ENCODE measurements around the gene RBM5.

The RBM5 gene

GRCh38 chr3:50125541-50126286 is 37.0 kb downstream of the RBM5 start:
- TF ChIP-seq LEF1 (IDR thresholded peaks at IDR 0.05; ENCODE audit: borderline replicate concordance) (no peak), NFRKB (IDR thresholded peaks at IDR 0.05) (no peak), SUZ12 (IDR thresholded peaks at IDR 0.05) (no peak), FOXK2 (IDR thresholded peaks at IDR 0.05) (no peak), TARDBP (IDR thresholded peaks at IDR 0.05) (no peak), PKNOX1 (IDR thresholded peaks at IDR 0.05) (no peak), ZNF384 (IDR thresholded peaks at IDR 0.05) (no peak), SP1 (IDR thresholded peaks at IDR 0.05) (no peak), BHLHE40 (IDR thresholded peaks at IDR 0.05; ENCODE audit: borderline replicate concordance) (no peak), FOXA1 (IDR thresholded peaks at IDR 0.05) (no peak), CTBP1 (IDR thresholded peaks at IDR 0.05; ENCODE audit: borderline replicate concordance) (no peak), ARNT (IDR thresholded peaks at IDR 0.05) (no peak), ELF4 (IDR thresholded peaks at IDR 0.05) (no peak), L3MBTL2 (conservative IDR thresholded peaks at IDR 0.05) (no peak), FOXM1 (IDR thresholded peaks at IDR 0.05; ENCODE audit: borderline replicate concordance) (no peak), HDGF (IDR thresholded peaks at IDR 0.05; ENCODE audit: borderline replicate concordance) (no peak)
- no peak for DNase-seq (ENCODE audit: extremely low spot score)
- ChIA-PET CTCF (interaction anchor here (1.1 to 1.3 kb wide), 2 partner anchors 69 to 121 kb away, joined by 3 to 6 read pairs; no protein-coding TSS in a partner anchor), POLR2A (interaction anchor here (1.0 to 1.4 kb wide), 3 partner anchors 11 to 29 kb away, joined by 3 to 4 read pairs (median 4); no protein-coding TSS in a partner anchor)

- ChIA-PET CTCF (interaction anchor here (1.1 kb wide), 1 partner anchor 120 kb away, joined by 3 read pairs; no protein-coding TSS in a partner anchor), POLR2A (interaction anchor here (1.0 to 1.3 kb wide), 2 partner anchors 10 to 24 kb away, joined by 3 to 4 read pairs; no protein-coding TSS in a partner anchor)
- no peak for TF ChIP-seq LEF1 (IDR thresholded peaks at IDR 0.05; ENCODE audit: borderline replicate concordance)
- TF ChIP-seq CTBP1 (IDR thresholded peaks at IDR 0.05; ENCODE audit: borderline replicate concordance), result no peak
- no peak for TF ChIP-seq L3MBTL2 (conservative IDR thresholded peaks at IDR 0.05)
- TF ChIP-seq TARDBP (IDR thresholded peaks at IDR 0.05), result no peak
- no peak for TF ChIP-seq HDGF (IDR thresholded peaks at IDR 0.05; ENCODE audit: borderline replicate concordance)
- no peak for TF ChIP-seq FOXA1 (IDR thresholded peaks at IDR 0.05)
- TF ChIP-seq FOXK2 (IDR thresholded peaks at IDR 0.05), result no peak
- TF ChIP-seq ARNT (IDR thresholded peaks at IDR 0.05), result no peak
- TF ChIP-seq NFRKB (IDR thresholded peaks at IDR 0.05), result no peak
- TF ChIP-seq ZNF384 (IDR thresholded peaks at IDR 0.05), result no peak
- TF ChIP-seq SP1 (IDR thresholded peaks at IDR 0.05), result no peak
- TF ChIP-seq FOXM1 (IDR thresholded peaks at IDR 0.05; ENCODE audit: borderline replicate concordance), result no peak
- TF ChIP-seq SUZ12 (IDR thresholded peaks at IDR 0.05), result no peak
- no peak for TF ChIP-seq BHLHE40 (IDR thresholded peaks at IDR 0.05; ENCODE audit: borderline replicate concordance)
- no peak for DNase-seq (ENCODE audit: extremely low spot score)
These were observed 37.8 kb downstream of the RBM5 start for GRCh38 chr3:50126287-50127211.

- ChIA-PET CTCF (interaction anchor here (0.8 kb wide), 1 partner anchor 11 kb away, joined by 3 read pairs; no protein-coding TSS in a partner anchor), POLR2A (no interaction called here)
- TF ChIP-seq HDGF (IDR thresholded peaks at IDR 0.05; ENCODE audit: borderline replicate concordance) (no peak), LEF1 (IDR thresholded peaks at IDR 0.05; ENCODE audit: borderline replicate concordance) (no peak), CTBP1 (IDR thresholded peaks at IDR 0.05; ENCODE audit: borderline replicate concordance) (no peak), PKNOX1 (IDR thresholded peaks at IDR 0.05) (no peak)
- no peak for DNase-seq (ENCODE audit: extremely low spot score)
These were observed 38.6 kb downstream of the RBM5 start for GRCh38 chr3:50127251-50127691.

GRCh38 chr3:50128001-50128400 is 39.3 kb downstream of the RBM5 start:
- TF ChIP-seq ZNF384 (IDR thresholded peaks at IDR 0.05) (no peak), ARNT (IDR thresholded peaks at IDR 0.05) (no peak), PKNOX1 (IDR thresholded peaks at IDR 0.05) (no peak), LEF1 (IDR thresholded peaks at IDR 0.05; ENCODE audit: borderline replicate concordance) (no peak), ELF4 (IDR thresholded peaks at IDR 0.05) (no peak), FOXA1 (IDR thresholded peaks at IDR 0.05) (no peak), BHLHE40 (IDR thresholded peaks at IDR 0.05; ENCODE audit: borderline replicate concordance) (no peak), L3MBTL2 (conservative IDR thresholded peaks at IDR 0.05) (no peak), NFRKB (IDR thresholded peaks at IDR 0.05) (no peak), SP1 (IDR thresholded peaks at IDR 0.05) (no peak), FOXM1 (IDR thresholded peaks at IDR 0.05; ENCODE audit: borderline replicate concordance) (no peak), CTBP1 (IDR thresholded peaks at IDR 0.05; ENCODE audit: borderline replicate concordance) (no peak), SUZ12 (IDR thresholded peaks at IDR 0.05) (no peak), FOXK2 (IDR thresholded peaks at IDR 0.05) (no peak), TARDBP (IDR thresholded peaks at IDR 0.05) (no peak), HDGF (IDR thresholded peaks at IDR 0.05; ENCODE audit: borderline replicate concordance) (no peak)
- POLR2A ChIA-PET, result interaction anchor here (1.8 kb wide), 1 partner anchor 10 kb away, joined by 4 read pairs; no protein-coding TSS in a partner anchor
- DNase-seq (ENCODE audit: extremely low spot score), result no peak
- CTCF ChIA-PET, result interaction anchor here (0.8 kb wide), 1 partner anchor 10 kb away, joined by 3 read pairs; no protein-coding TSS in a partner anchor

GRCh38 chr3:50130436-50130835 is 41.7 kb downstream of the RBM5 start:
- DNase-seq (ENCODE audit: extremely low spot score), result no peak
- POLR2A ChIA-PET, result no interaction called here
- CTCF ChIA-PET, result no interaction called here
- no peak for TF ChIP-seq HDGF (IDR thresholded peaks at IDR 0.05; ENCODE audit: borderline replicate concordance)
- TF ChIP-seq BHLHE40 (IDR thresholded peaks at IDR 0.05; ENCODE audit: borderline replicate concordance), result no peak
- no peak for TF ChIP-seq SP1 (IDR thresholded peaks at IDR 0.05)
- TF ChIP-seq FOXK2 (IDR thresholded peaks at IDR 0.05), result no peak
- no peak for TF ChIP-seq ELF4 (IDR thresholded peaks at IDR 0.05)
- no peak for TF ChIP-seq L3MBTL2 (conservative IDR thresholded peaks at IDR 0.05)
- no peak for TF ChIP-seq SUZ12 (IDR thresholded peaks at IDR 0.05)
- TF ChIP-seq ZNF384 (IDR thresholded peaks at IDR 0.05), result no peak
- TF ChIP-seq ARNT (IDR thresholded peaks at IDR 0.05), result no peak
- no peak for TF ChIP-seq LEF1 (IDR thresholded peaks at IDR 0.05; ENCODE audit: borderline replicate concordance)
- TF ChIP-seq CTBP1 (IDR thresholded peaks at IDR 0.05; ENCODE audit: borderline replicate concordance), result no peak
- no peak for TF ChIP-seq FOXM1 (IDR thresholded peaks at IDR 0.05; ENCODE audit: borderline replicate concordance)
- TF ChIP-seq NFRKB (IDR thresholded peaks at IDR 0.05), result no peak
- TF ChIP-seq PKNOX1 (IDR thresholded peaks at IDR 0.05), result no peak
- TF ChIP-seq FOXA1 (IDR thresholded peaks at IDR 0.05), result no peak

Measured in HEK293T (cell line).